ENCODE measurements around the gene BICDL1. TPM values are rescaled to one million over a fixed set of nuclear protein-coding genes. Genes with fewer than 3 reads are reported as not detected.

Gene BICDL1
- total RNA-seq, 1 donor from 2014 or later = 7.4 TPM

GRCh38 chr12:120072472-120073249, 83.6 kb downstream of the BICDL1 start:
- no peak for DNase-seq (ENCODE audit: extremely low spot score, unreplicated experiment)

DNA sequence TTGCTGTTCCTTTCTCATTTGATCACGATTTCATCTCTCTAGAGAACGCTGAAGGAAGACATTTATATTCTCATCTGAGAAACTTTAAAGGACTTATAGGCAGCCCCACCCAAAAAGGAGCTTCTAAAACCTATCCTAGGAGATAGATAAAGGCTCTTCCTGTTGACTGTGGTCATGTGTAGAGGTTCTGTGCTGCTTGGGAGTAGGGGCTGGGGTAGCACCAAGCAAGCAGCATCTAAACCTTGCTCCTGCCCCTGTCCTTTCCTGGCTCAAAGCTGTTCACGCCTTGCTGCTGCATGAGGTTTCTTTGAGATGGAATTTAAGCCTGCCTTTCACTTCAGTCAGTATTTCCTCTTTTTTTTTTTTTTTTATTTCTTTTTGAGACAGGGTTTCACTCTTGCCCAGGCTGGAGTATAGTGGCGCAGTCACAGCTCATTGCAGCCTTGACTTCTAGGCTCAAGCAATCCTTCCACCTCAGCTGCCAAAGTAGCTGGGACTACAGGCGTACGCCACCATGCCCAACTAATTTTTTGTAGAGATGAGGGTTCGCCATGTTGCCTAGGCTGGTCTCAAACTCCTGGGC, 86.1 kb downstream of the BICDL1 start:
- no peaks in the 10 kb centered on the region for H3K9me3 Mint-ChIP-seq
- no peak for DNase-seq (ENCODE audit: extremely low spot score, unreplicated experiment)
- no peak overlapping the region for H3K27ac Mint-ChIP-seq
- H3K4me1 Mint-ChIP-seq (ENCODE audit: unreplicated experiment) = peaks cover 14% of the 10 kb centered on the region
- TF ChIP-seq, protein P1, sequence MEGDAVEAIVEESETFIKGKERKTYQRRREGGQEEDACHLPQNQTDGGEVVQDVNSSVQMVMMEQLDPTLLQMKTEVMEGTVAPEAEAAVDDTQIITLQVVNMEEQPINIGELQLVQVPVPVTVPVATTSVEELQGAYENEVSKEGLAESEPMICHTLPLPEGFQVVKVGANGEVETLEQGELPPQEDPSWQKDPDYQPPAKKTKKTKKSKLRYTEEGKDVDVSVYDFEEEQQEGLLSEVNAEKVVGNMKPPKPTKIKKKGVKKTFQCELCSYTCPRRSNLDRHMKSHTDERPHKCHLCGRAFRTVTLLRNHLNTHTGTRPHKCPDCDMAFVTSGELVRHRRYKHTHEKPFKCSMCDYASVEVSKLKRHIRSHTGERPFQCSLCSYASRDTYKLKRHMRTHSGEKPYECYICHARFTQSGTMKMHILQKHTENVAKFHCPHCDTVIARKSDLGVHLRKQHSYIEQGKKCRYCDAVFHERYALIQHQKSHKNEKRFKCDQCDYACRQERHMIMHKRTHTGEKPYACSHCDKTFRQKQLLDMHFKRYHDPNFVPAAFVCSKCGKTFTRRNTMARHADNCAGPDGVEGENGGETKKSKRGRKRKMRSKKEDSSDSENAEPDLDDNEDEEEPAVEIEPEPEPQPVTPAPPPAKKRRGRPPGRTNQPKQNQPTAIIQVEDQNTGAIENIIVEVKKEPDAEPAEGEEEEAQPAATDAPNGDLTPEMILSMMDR (conservative IDR thresholded peaks at IDR 0.05) = no peak
- H3K4me3 Mint-ChIP-seq = no peak overlapping the region
- H3K36me3 Mint-ChIP-seq = no peaks in the 10 kb centered on the region
- peaks cover 3% of the 10 kb centered on the region for H3K27me3 Mint-ChIP-seq

More at GRCh38 chr12:120072472-120073249, 83.6 kb downstream of the BICDL1 start:
- TF ChIP-seq, protein P1 (conservative IDR thresholded peaks at IDR 0.05) = no peak
- Mint-ChIP-seq H3K4me1 (ENCODE audit: unreplicated experiment) (no peaks in the 10 kb centered on the region), H3K27me3 (no peaks in the 10 kb centered on the region), H3K4me3 (no peak overlapping the region), H3K9me3 (no peaks in the 10 kb centered on the region), H3K36me3 (no peaks in the 10 kb centered on the region), H3K27ac (no peak overlapping the region)

DNA sequence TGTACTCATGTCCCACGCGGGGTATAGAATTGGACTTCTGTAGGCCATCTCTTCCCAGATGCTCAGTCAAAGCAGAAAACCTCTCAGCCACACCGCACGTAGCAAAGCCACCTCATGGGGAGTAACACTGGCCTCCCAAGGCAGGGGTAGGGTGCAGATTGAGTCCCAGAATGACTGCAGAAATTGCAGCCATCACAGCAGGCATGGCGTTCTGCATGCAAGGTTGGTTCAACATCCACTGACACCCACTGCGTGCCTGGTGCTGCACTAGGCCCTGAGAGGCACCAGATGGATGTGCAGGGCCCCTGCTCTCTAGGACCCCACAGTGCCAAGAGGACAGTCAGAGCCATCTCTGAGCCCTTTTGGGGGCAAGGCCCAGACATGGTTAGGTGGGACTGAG, 87.6 kb downstream of the BICDL1 start:
- H3K9me3 Mint-ChIP-seq = no peaks in the 10 kb centered on the region
- TF ChIP-seq, protein P1 (conservative IDR thresholded peaks at IDR 0.05) = no peak
- no peak overlapping the region for H3K4me3 Mint-ChIP-seq
- no peak for DNase-seq (ENCODE audit: extremely low spot score, unreplicated experiment)
- no peaks in the 10 kb centered on the region for H3K36me3 Mint-ChIP-seq
- H3K27me3 Mint-ChIP-seq = peaks cover 3% of the 10 kb centered on the region
- peaks cover 14% of the 10 kb centered on the region for H3K4me1 Mint-ChIP-seq (ENCODE audit: unreplicated experiment)
- no peak overlapping the region for H3K27ac Mint-ChIP-seq

- TF ChIP-seq, protein P1 (conservative IDR thresholded peaks at IDR 0.05) = no peak
- no peaks in the 10 kb centered on the region for H3K9me3 Mint-ChIP-seq
- H3K27ac Mint-ChIP-seq = no peak overlapping the region
- H3K4me1 Mint-ChIP-seq (ENCODE audit: unreplicated experiment) = peaks cover 14% of the 10 kb centered on the region
- peaks cover 3% of the 10 kb centered on the region for H3K27me3 Mint-ChIP-seq
- H3K36me3 Mint-ChIP-seq = no peaks in the 10 kb centered on the region
- H3K4me3 Mint-ChIP-seq = no peak overlapping the region
- DNase-seq (ENCODE audit: extremely low spot score, unreplicated experiment) = no peak
These were observed 88.2 kb downstream of the BICDL1 start for GRCh38 chr12:120077260-120077659.

GRCh38 chr12:120078868-120079267, 89.8 kb downstream of the BICDL1 start:
- TF ChIP-seq, protein P1 (conservative IDR thresholded peaks at IDR 0.05) = no peak
- Mint-ChIP-seq H3K27me3 (peaks cover 3% of the 10 kb centered on the region), H3K27ac (peak overlapping the region; percentile 71), H3K4me1 (ENCODE audit: unreplicated experiment) (peaks cover 14% of the 10 kb centered on the region), H3K4me3 (no peak overlapping the region), H3K36me3 (no peaks in the 10 kb centered on the region), H3K9me3 (no peaks in the 10 kb centered on the region)
- DNase-seq (ENCODE audit: extremely low spot score, unreplicated experiment) = no peak
